HAP-1 (cell line): ENCODE measurements around the gene PHACTR2.
"Not testable (repeated sequence)": the region's sequence is repeated elsewhere in the genome, so short reads cannot be mapped to it uniquely, and the experiment has no call there.

Experiments
- DNase-seq, 2 experiments: peaks; one replicate each; pipeline ENCODE4 v3.0.0-alpha.2; 2016 to 2020; ENCODE audit warnings: low spot score in 2 of 2
- H3K27me3 ChIP-seq: fragments of 250-450 bp; sonication (Bioruptor Pico); 2 replicates; pipeline ENCODE4 v1.5.1; 2020; ENCODE audit warnings: low read depth, mild to moderate bottlenecking, moderate library complexity
- H3K36me3 ChIP-seq: fragments of 250-450 bp; sonication (Bioruptor Pico); replicated peaks from 2 replicates; pipeline ENCODE4 v1.5.1; 2020; ENCODE audit warnings: mild to moderate bottlenecking
- H3K4me1 ChIP-seq: fragments of 250-450 bp; sonication (Bioruptor Pico); 2 replicates; pipeline ENCODE4 v1.5.1; 2020; ENCODE audit warnings: mild to moderate bottlenecking
- H3K4me3 ChIP-seq: fragments of 250-450 bp; sonication (Bioruptor Pico); 2 replicates; pipeline ENCODE4 v1.5.1; 2020; ENCODE audit warnings: mild to moderate bottlenecking, moderate library complexity
- H3K9me3 ChIP-seq: fragments of 250-450 bp; sonication (Bioruptor Pico); 2 replicates; pipeline ENCODE4 v1.5.1; 2020; ENCODE audit warnings: mild to moderate bottlenecking, moderate library complexity
- in situ Hi-C: fragments of 300-500 bp; cut with MboI; formaldehyde crosslinking; loops from 3 replicates; pipeline ENCODE4 v1.14.3; 2020; ENCODE audit warnings: low sequenced_read_pairs, inconsistent platforms, mixed read lengths

The PHACTR2 gene

GRCh38 chr6:143726015-143726647 lies 48.4 kb downstream of the PHACTR2 start:
- in situ Hi-C loops: no loop called here
- DNase-seq: no peak
- H3K27me3 ChIP-seq: no peaks in the 10 kb centered on the region

GRCh38 chr6:143727035-143727434 lies 49.3 kb downstream of the PHACTR2 start:
- Histone ChIP-seq H3K9me3 (no peaks in the 10 kb centered on the region), H3K36me3 (no peaks in the 10 kb centered on the region), H3K27me3 (no peaks in the 10 kb centered on the region), H3K4me1 (no peaks in the 10 kb centered on the region), H3K4me3 (no peak overlapping the region)
- in situ Hi-C loops: no loop called here
- DNase-seq: no peak

More at GRCh38 chr6:143726015-143726647, 48.4 kb downstream of the PHACTR2 start:
- Histone ChIP-seq H3K4me3 (no peak overlapping the region), H3K36me3 (no peaks in the 10 kb centered on the region), H3K4me1 (no peaks in the 10 kb centered on the region), H3K9me3 (no peaks in the 10 kb centered on the region)

GRCh38 chr6:143731789-143732188 lies 54.0 kb downstream of the PHACTR2 start:
- no peak overlapping the region for H3K4me3 ChIP-seq
- no peaks in the 10 kb centered on the region for H3K4me1 ChIP-seq
- no peaks in the 10 kb centered on the region for H3K27me3 ChIP-seq
- in situ Hi-C loops: no loop called here
- no peak for DNase-seq
- H3K9me3 ChIP-seq: no peaks in the 10 kb centered on the region
- no peaks in the 10 kb centered on the region for H3K36me3 ChIP-seq

GRCh38 chr6:143732536-143732935 lies 54.8 kb downstream of the PHACTR2 start:
- no peaks in the 10 kb centered on the region for H3K36me3 ChIP-seq
- no peaks in the 10 kb centered on the region for H3K27me3 ChIP-seq
- in situ Hi-C loops: no loop called here
- no peaks in the 10 kb centered on the region for H3K4me1 ChIP-seq
- DNase-seq: no peak
- H3K9me3 ChIP-seq: no peaks in the 10 kb centered on the region
- no peak overlapping the region for H3K4me3 ChIP-seq

GRCh38 chr6:143733510-143733909 lies 55.7 kb downstream of the PHACTR2 start:
- in situ Hi-C loops: no loop called here
- no peaks in the 10 kb centered on the region for H3K9me3 ChIP-seq
- H3K27me3 ChIP-seq: no peaks in the 10 kb centered on the region
- no peaks in the 10 kb centered on the region for H3K36me3 ChIP-seq
- DNase-seq: no peak
- H3K4me1 ChIP-seq: no peaks in the 10 kb centered on the region
- no peak overlapping the region for H3K4me3 ChIP-seq

GRCh38 chr6:143734641-143735063 lies 56.9 kb downstream of the PHACTR2 start:
- Histone ChIP-seq H3K4me3 (no peak overlapping the region), H3K9me3 (no peaks in the 10 kb centered on the region), H3K27me3 (no peaks in the 10 kb centered on the region), H3K4me1 (no peaks in the 10 kb centered on the region), H3K36me3 (no peaks in the 10 kb centered on the region)
- in situ Hi-C loops: no loop called here
- DNase-seq: no peak

- DNase-seq, H3K9me3 ChIP-seq, H3K27me3 ChIP-seq, H3K4me3 ChIP-seq, H3K4me1 ChIP-seq, H3K36me3 ChIP-seq, in situ Hi-C loops: not testable (repeated sequence)
Observed at GRCh38 chr6:143738072-143738690, 60.4 kb downstream of the PHACTR2 start.

GRCh38 chr6:143739341-143739851 lies 61.6 kb downstream of the PHACTR2 start:
- H3K4me1 ChIP-seq: no peaks in the 10 kb centered on the region
- H3K27me3 ChIP-seq: no peaks in the 10 kb centered on the region
- DNase-seq: no peak
- H3K36me3 ChIP-seq: no peaks in the 10 kb centered on the region
- H3K4me3 ChIP-seq: no peak overlapping the region
- H3K9me3 ChIP-seq: no peaks in the 10 kb centered on the region
- in situ Hi-C loops: no loop called here

GRCh38 chr6:143740213-143740612 lies 62.4 kb downstream of the PHACTR2 start:
- H3K9me3 ChIP-seq: no peaks in the 10 kb centered on the region

GRCh38 chr6:143741480-143741879 lies 63.7 kb downstream of the PHACTR2 start:
- H3K36me3 ChIP-seq: no peaks in the 10 kb centered on the region
- H3K4me1 ChIP-seq: peaks cover 13% of the 10 kb centered on the region
- no peak for DNase-seq
- no peaks in the 10 kb centered on the region for H3K27me3 ChIP-seq
- no peaks in the 10 kb centered on the region for H3K9me3 ChIP-seq
- in situ Hi-C loops: no loop called here
- no peak overlapping the region for H3K4me3 ChIP-seq

More at GRCh38 chr6:143740213-143740612, 62.4 kb downstream of the PHACTR2 start:
- DNase-seq: no peak
- H3K4me3 ChIP-seq: no peak overlapping the region
- H3K36me3 ChIP-seq: no peaks in the 10 kb centered on the region
- H3K4me1 ChIP-seq: peaks cover under 1% of the 10 kb centered on the region; the same call in 1 of the 2 replicates
- in situ Hi-C loops: no loop called here
- no peaks in the 10 kb centered on the region for H3K27me3 ChIP-seq

- H3K4me3 ChIP-seq: no peak overlapping the region
- peaks cover 17% of the 10 kb centered on the region for H3K4me1 ChIP-seq
- in situ Hi-C loops: no loop called here
- no peaks in the 10 kb centered on the region for H3K27me3 ChIP-seq
- H3K9me3 ChIP-seq: no peaks in the 10 kb centered on the region
- no peak for DNase-seq
- H3K36me3 ChIP-seq: no peaks in the 10 kb centered on the region
Observed at GRCh38 chr6:143742070-143742954, 64.5 kb downstream of the PHACTR2 start.

- in situ Hi-C loops: no loop called here
- no peak for DNase-seq
- H3K36me3 ChIP-seq: no peaks in the 10 kb centered on the region
- no peak overlapping the region for H3K4me3 ChIP-seq
- no peaks in the 10 kb centered on the region for H3K27me3 ChIP-seq
- H3K9me3 ChIP-seq: no peaks in the 10 kb centered on the region
- peaks cover 17% of the 10 kb centered on the region for H3K4me1 ChIP-seq
Observed at GRCh38 chr6:143742955-143743255, 65.1 kb downstream of the PHACTR2 start.

- no peak for DNase-seq
- peaks cover 17% of the 10 kb centered on the region for H3K4me1 ChIP-seq
- H3K36me3 ChIP-seq: no peaks in the 10 kb centered on the region
- no peak overlapping the region for H3K4me3 ChIP-seq
- no peaks in the 10 kb centered on the region for H3K9me3 ChIP-seq
- in situ Hi-C loops: no loop called here
- H3K27me3 ChIP-seq: no peaks in the 10 kb centered on the region
Observed at GRCh38 chr6:143743301-143744166, 65.8 kb downstream of the PHACTR2 start.
